Measurements from ENCODE around the gene RAB36.

RAB36 gene

GRCh38 chr22:23202812-23203451 is 57.7 kb downstream of the RAB36 start:
- Histone ChIP-seq H3K9me3 (no peaks in the 10 kb centered on the region), H3K27ac (peak overlapping the region; percentile 76 to 81), H3K4me1 (peaks cover 0 to 77% (median 39%) of the 10 kb centered on the region in 4 donors), H3K27me3 (no peaks in the 10 kb centered on the region), H3K4me3 (no peak overlapping the region), H3K36me3 (peaks cover 0 to 5% (median 2%) of the 10 kb centered on the region in 3 donors)
- TF ChIP-seq, protein P1, sequence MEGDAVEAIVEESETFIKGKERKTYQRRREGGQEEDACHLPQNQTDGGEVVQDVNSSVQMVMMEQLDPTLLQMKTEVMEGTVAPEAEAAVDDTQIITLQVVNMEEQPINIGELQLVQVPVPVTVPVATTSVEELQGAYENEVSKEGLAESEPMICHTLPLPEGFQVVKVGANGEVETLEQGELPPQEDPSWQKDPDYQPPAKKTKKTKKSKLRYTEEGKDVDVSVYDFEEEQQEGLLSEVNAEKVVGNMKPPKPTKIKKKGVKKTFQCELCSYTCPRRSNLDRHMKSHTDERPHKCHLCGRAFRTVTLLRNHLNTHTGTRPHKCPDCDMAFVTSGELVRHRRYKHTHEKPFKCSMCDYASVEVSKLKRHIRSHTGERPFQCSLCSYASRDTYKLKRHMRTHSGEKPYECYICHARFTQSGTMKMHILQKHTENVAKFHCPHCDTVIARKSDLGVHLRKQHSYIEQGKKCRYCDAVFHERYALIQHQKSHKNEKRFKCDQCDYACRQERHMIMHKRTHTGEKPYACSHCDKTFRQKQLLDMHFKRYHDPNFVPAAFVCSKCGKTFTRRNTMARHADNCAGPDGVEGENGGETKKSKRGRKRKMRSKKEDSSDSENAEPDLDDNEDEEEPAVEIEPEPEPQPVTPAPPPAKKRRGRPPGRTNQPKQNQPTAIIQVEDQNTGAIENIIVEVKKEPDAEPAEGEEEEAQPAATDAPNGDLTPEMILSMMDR (IDR thresholded peaks at IDR 0.05) = no peak
- DNase-seq = no peak
- intact Hi-C loops (cut with DNase I; ENCODE audit: low total_unique reads) = no loop called here

- TF ChIP-seq, protein P1 (IDR thresholded peaks at IDR 0.05) = no peak
- H3K36me3 ChIP-seq = peaks cover 0 to 5% (median 4%) of the 10 kb centered on the region in 3 donors
- peak overlapping the region; percentile 76 to 81 for H3K27ac ChIP-seq
- no peaks in the 10 kb centered on the region for H3K9me3 ChIP-seq
- DNase-seq = no peak
- peaks cover 0 to 73% (median 39%) of the 10 kb centered on the region in 4 donors for H3K4me1 ChIP-seq
- no peak overlapping the region for H3K4me3 ChIP-seq
- H3K27me3 ChIP-seq = no peaks in the 10 kb centered on the region
- intact Hi-C loops (cut with DNase I; ENCODE audit: low total_unique reads) = no loop called here
Observed at GRCh38 chr22:23203452-23204124, 58.3 kb downstream of the RAB36 start.

GRCh38 chr22:23204125-23204488 is 58.8 kb downstream of the RAB36 start:
- DNase-seq = peak in 1 of 2 donors; percentile 80
- Histone ChIP-seq H3K27me3 (no peaks in the 10 kb centered on the region), H3K36me3 (peaks cover 0 to 4% (median 4%) of the 10 kb centered on the region in 3 donors), H3K9me3 (no peaks in the 10 kb centered on the region), H3K4me1 (peaks cover 0 to 67% (median 38%) of the 10 kb centered on the region in 4 donors), H3K27ac (peak overlapping the region; percentile 76 to 81), H3K4me3 (no peak overlapping the region)
- TF ChIP-seq, protein P1 (IDR thresholded peaks at IDR 0.05) = no peak
- intact Hi-C loops (cut with DNase I; ENCODE audit: low total_unique reads) = no loop called here

DNA sequence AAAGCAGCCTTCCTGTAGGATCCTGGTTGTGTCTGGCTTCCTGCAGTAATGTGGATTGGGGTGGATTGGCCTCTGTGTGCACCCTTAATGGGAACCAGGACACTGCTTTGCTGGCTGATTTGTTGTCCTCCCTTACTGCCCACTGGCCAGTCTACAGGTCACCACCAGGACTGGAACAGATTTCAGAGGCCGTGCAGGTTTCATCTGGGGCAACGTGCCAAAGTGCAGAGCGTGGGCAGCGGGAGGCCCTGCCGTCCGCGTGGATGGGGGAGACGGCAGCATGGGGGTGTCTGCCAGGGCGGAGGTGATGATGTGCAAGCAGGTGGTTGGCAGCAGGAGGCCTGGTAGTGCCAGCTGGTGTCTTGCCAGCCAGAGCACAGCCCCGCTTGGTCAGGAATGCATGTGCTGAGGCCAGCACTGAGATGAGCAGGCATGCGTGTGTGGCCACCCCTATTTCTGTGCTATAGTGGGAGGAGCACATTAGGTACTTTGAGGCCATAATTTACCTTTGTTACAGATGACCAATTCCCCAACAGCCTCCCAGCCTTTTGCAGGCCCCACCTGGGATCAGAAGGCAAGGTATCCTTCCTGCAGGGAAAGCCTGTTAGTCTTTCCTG is 59.4 kb downstream of the RAB36 start:
- peak in 1 of 2 donors; percentile 82 for DNase-seq
- Histone ChIP-seq H3K4me1 (peaks cover 0 to 62% (median 34%) of the 10 kb centered on the region in 4 donors), H3K36me3 (peaks cover 0 to 4% (median 0%) of the 10 kb centered on the region in 3 donors), H3K9me3 (no peaks in the 10 kb centered on the region), H3K27me3 (no peaks in the 10 kb centered on the region), H3K27ac (peak overlapping the region; percentile 76 to 81), H3K4me3 (no peak overlapping the region)
- intact Hi-C loops (cut with DNase I; ENCODE audit: low total_unique reads) = no loop called here
- TF ChIP-seq, protein P1 (IDR thresholded peaks at IDR 0.05) = peak in 1 of 2 experiments; percentile 27

- Histone ChIP-seq H3K27ac (peak overlapping the region; percentile 76 to 81), H3K36me3 (peaks cover 0 to 4% (median 0%) of the 10 kb centered on the region in 3 donors)
- intact Hi-C loops (cut with DNase I; ENCODE audit: low total_unique reads) = no loop called here
Observed at GRCh38 chr22:23205339-23206049, 60.2 kb downstream of the RAB36 start.

More at GRCh38 chr22:23205339-23206049, 60.2 kb downstream of the RAB36 start:
- no peaks in the 10 kb centered on the region for H3K27me3 ChIP-seq
- no peak overlapping the region for H3K4me3 ChIP-seq
- H3K9me3 ChIP-seq = no peaks in the 10 kb centered on the region
- peaks cover 0 to 54% (median 34%) of the 10 kb centered on the region in 4 donors for H3K4me1 ChIP-seq
- no peak for DNase-seq
- TF ChIP-seq, protein P1 (IDR thresholded peaks at IDR 0.05) = no peak
